Left cardiac atrium (tissue), 4 donors: Measurements from ENCODE around the gene PDRG1. TPM values are rescaled to one million over a fixed set of nuclear protein-coding genes. Genes with fewer than 3 reads are reported as not detected.
A peak's percentile ranks its signal among the peaks of the same experiment; 100 is the strongest.

ENCODE experiments used
- ATAC-seq, 2 donors: fragments of 200-7000 bp; cut with Tn5 transposase; one replicate each; pipeline ENCODE4 v1.9.1; 2020; ENCODE audit warnings: mild to moderate bottlenecking in 2 of 2, moderate library complexity in 2 of 2
- DNase-seq: peaks from one replicate; pipeline ENCODE4 v3.0.0-alpha.2; 2020
- intact Hi-C, 2 donors: fragments of 100-400 bp; cut with DNase I; formaldehyde crosslinking; loops; one replicate each; pipeline versions ENCODE4 v1.14.1 to v1.15.1; 2022 to 2023
- total RNA-seq, 2 donors: library from RNA; stranded (reverse); fragmentation: NEBNext Ultra II Directional; extraction: Animal tissue kit (Norgen Biotek cat#: 25700); gene quantifications; one replicate each; pipeline ENCODE4 v1.2.1, GENCODE V29; 2021
- donor health status: DM: no; HTN: yes; CAD: no.
- donor health status: DM: no; HTN: yes; CAD: no; lungs with severe emphysema.
- donor health status: DM: yes; HTN: yes; CAD: no.
- donor health status: Dilated cardiomyopathy.

Gene PDRG1
- total RNA-seq, 2 donors from 2014 or later, result 8.8 to 9.6 TPM

- ATAC-seq (peak; percentile 94 to 95), DNase-seq (peak; percentile 79)
- intact Hi-C loops, result no loop called here
Measured at GRCh38 chr20:31968291-31969126, 16.7 kb upstream of the PDRG1 start.

DNA sequence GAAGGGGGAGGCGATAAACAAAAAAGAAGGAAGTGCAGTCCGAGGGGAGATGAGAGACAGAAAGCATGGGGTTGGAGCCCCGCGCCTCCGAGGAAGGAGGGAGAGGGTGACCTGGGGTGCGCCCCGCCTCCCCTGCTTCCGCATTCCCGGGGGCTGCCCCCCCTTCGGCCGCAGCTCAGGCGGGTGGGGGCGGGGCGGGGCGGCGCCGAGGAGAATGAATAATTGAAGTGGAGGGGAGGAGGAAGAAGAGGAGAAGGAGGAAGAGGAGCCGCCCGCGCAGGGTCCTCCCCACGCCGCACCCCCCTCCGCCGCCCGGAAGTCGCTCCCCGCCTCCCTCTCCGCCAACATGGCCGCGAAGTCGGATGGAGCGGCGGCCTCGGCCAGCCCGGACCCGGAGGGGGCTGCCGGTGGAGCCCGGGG is 16.0 kb upstream of the PDRG1 start, which contains the start of gene XKR7:
Gene XKR7 (plus strand): TSS at position 322 of the 420 bp plus-strand sequence. CDS start 25 bp downstream, at position 347.
- intact Hi-C loops, result no loop called here
- no peak for DNase-seq
- ATAC-seq, result no peak

DNA sequence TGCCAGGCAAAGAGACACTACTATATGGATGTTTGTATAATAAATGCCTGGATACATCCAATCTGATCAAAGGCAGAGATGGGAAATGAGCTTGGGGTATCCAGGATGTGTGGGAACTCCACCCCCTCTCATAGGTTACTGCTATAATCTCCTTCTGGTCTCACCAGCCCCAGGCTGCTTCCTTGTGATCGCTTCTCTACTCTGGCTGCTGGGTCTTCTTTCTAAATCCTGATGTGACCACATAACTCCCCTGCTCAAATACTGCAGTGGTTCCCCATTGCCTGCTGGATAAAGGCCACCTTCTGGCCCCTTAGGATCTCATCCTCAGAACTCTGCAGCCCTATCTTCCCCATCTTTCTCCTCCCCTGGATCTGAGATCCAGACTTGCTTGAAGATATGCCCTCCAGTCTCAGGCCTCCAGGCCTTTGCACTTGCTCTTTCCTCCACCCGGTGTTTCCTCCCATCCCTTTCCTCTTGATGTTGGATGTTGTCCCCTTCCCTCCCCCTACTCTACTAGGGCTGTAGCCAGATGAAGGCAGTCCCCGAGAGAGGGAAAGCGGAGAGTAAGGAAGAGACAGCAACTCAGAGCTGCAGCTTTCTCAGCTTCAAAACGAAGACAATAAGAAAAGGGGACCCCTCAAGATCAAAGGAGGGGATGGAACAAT is 15.3 kb upstream of the PDRG1 start:
- DNase-seq, result no peak
- no peak for ATAC-seq
- intact Hi-C loops, result no loop called here

DNA sequence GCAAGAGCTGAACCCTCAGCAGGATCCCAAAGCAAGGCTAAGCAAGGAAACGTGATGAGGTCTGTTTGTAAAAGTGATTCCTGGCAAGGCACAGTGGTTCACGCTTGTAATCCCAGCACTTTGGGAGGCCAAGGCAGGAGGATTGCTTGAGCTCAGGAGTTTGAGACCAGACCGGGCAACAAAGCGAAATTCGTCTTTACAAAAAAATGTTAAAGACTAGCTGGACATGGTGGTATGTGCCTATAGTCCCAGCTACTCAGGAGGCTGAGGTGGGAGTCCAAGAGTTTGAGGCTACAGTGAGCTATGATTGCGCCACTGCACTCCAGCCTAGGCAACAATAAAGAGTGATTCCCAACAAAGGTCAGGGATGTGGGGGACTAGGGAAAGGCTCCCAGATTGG is 12.0 kb upstream of the PDRG1 start:
- intact Hi-C loops, result no loop called here

GRCh38 chr20:31962761-31963160 is 10.9 kb upstream of the PDRG1 start:
- no peak for ATAC-seq
- intact Hi-C loops, result no loop called here
- no peak for DNase-seq

More for the DNA sequence above, 12.0 kb upstream of the PDRG1 start:
- ATAC-seq (no peak), DNase-seq (no peak)

DNA sequence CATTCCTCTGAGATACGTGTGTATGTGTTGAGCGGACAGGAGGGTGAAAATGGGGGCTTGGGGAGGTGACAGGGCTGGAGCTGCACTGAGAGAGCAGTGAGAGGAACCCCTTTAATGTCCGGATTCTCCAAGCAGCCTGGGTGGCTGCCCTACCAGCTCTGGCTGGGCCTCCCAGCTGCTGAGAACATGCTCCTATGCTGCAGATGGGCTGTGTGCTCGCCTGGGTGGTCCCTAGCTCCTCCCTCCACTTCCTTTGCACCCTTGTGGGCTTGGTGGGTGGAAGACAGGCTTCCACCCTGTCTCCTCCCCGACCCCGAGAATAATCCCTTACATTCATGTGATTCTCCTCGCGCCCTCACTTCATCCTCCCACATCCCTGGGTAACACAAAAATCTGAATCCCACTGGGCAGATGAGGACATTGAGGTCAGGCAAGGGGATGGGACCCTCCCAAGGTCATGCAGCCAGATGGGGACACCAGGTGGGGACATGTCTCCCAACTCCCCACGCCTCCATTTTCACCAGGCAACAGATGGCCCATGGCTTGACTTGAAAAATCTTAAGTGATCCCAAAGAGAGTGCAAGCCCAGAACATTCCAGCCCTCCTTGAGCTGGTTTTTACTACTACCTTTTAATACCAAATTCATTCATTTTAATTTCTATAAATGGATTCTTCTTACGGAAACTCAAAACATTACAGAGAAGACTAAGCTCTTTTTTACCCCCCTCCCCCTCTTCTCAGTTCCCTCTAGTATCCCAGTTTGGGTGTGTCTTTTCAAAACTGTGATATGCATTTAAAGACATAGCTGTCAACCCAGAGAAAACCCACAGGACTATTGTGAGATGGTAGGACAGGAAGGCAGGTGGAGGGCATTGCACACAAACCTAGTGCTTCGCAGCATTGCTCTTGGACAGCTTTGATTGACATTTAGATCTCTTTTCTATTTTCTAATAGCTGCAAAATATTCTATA is 5.0 kb upstream of the PDRG1 start:
- DNase-seq (no peak), ATAC-seq (no peak)
- intact Hi-C loops, result no loop called here

GRCh38 chr20:31954500-31954899 is 2.7 kb upstream of the PDRG1 start:
- ATAC-seq (no peak), DNase-seq (no peak)
- intact Hi-C loops, result loop anchor here in 1 of 2 donors (5.0 kb wide), 1 partner anchor 102 kb away; no protein-coding TSS in a partner anchor

- intact Hi-C loops, result loop anchor here (2.0 to 5.0 kb wide), 2 partner anchors 101 kb away; no protein-coding TSS in a partner anchor
- DNase-seq (no peak), ATAC-seq (no peak)
Measured at GRCh38 chr20:31953556-31954148, 1.8 kb upstream of the PDRG1 start.

DNA sequence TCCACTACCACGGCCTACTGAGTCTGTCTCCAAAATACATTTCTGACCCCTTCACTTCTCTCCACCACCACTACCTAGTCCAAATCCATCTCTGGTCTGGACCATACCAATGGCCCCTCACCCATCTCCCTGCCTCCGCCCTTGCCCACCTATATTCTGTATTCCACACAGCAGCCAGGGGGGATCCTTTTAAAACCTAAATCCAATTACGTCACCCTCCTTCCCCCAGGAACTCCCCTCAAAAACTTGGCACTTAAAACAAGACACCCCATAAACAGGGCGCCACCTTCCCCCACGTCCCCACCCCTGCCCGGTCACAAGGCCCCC is 680 bp downstream of the PDRG1 start:
- intact Hi-C loops, result loop anchor here in 1 of 2 donors (5.0 kb wide), 1 partner anchor 99 kb away; no protein-coding TSS in a partner anchor

DNA sequence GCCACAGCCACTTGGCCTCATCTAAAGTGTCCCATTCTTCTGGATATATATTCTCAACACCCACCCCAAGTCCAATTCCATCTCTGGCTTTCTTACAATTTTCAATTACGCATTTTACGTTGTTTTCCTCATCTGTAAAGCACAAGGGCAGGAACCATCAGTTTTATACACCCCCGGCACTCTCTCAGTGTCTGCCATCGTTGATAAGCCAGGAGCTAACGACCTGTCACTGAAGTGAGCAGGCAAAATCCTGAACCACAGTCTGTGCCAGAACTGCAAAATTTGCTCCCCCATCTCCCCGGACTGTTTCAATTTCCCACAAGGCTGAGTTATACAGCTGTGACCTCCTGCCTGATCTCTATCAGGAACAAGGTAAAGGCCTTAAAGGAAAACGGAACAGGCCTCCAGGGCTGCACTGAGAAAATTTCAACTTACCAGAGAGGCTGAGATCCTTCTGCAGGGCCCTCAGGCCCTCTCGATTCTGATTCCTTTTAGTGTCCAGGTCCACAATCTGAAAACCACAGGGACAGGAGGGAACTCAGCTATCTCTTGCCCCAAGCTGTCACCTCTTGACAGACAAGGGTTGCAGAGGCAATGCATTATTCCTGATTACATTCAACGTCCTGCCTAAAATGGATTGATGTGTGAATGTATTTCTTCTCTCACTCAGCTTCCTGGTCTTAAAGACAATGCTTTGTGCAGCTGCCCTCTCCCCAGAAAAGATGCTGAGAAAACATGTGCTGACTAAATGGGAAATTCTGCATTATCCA is 1.8 kb downstream of the PDRG1 start:
- DNase-seq, result no peak
- no peak for ATAC-seq
- intact Hi-C loops, result loop anchor here in 1 of 2 donors (5.0 kb wide), 1 partner anchor 98 kb away; no protein-coding TSS in a partner anchor

More for the DNA sequence above, 680 bp downstream of the PDRG1 start:
- DNase-seq (no peak), ATAC-seq (no peak)

- intact Hi-C loops, result no loop called here
- no peak for ATAC-seq
Measured at GRCh38 chr20:31948008-31948407, 3.8 kb downstream of the PDRG1 start.

DNA sequence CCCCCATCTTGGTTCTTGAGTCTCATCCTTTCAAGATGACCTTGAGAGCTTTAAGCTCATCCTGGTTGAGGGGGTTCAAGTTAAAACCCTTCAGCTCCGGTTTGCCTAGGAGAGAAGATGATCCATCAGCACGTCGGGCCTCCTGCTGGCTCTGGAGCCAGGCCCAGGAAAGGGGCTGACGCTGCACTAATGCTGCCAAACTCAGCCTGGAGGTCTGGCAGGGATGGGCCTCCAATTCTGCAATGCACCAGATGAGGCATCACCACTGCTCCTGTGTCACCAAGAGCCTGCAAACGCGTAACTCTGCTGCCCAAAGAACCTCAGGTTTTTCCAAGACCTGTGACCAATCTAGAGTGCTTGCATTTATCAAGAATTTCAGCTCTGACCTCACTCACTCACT is 6.1 kb downstream of the PDRG1 start:
- intact Hi-C loops, result no loop called here
- ATAC-seq, result no peak

More at GRCh38 chr20:31948008-31948407, 3.8 kb downstream of the PDRG1 start:
- DNase-seq, result no peak

DNA sequence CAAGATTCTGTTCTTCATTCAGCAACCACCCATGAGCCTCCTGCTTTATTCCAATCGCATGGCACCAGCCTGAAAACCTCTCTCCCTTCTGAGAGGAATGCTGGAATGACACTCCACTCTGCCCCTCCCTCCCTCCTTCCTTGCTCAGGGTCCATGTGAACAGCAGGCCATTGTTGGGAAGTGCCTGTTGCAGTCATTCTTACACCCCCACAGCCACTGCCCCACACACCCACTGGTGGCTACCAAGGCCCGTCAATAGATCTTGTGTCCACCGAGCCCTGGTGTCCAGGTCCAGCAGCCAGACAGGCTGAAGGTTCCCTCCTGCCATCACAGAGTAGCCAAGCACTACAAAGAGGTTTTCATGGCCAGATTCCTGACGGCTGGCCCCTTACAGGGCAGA is 6.5 kb downstream of the PDRG1 start:
- ATAC-seq (no peak), DNase-seq (no peak)
- intact Hi-C loops, result no loop called here

More for the DNA sequence above, 6.1 kb downstream of the PDRG1 start:
- no peak for DNase-seq

GRCh38 chr20:31943052-31943471 is 8.8 kb downstream of the PDRG1 start:
- DNase-seq (peak; percentile 32), ATAC-seq (peak; percentile 64 to 92)
- intact Hi-C loops, result no loop called here

DNA sequence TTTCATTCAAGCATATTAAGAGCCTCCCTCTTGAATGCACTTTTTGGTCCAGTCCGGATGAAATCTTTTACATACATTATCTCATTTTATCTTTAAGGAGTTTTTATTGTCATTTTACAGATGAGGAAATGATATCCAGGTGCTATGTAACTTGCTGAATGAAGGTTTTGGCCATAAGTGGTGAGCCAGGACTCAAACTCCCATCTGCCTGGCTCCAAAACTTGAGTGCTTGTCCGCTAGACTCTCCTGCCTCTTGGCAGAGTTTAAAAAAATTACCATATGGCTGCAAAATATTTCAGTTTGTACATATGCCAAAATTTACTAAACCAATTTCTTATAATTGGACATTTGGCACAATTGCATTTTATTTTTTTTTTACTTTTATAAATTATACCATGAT is 12.2 kb downstream of the PDRG1 start:
- intact Hi-C loops, result no loop called here
- no peak for DNase-seq
- ATAC-seq, result no peak

DNA sequence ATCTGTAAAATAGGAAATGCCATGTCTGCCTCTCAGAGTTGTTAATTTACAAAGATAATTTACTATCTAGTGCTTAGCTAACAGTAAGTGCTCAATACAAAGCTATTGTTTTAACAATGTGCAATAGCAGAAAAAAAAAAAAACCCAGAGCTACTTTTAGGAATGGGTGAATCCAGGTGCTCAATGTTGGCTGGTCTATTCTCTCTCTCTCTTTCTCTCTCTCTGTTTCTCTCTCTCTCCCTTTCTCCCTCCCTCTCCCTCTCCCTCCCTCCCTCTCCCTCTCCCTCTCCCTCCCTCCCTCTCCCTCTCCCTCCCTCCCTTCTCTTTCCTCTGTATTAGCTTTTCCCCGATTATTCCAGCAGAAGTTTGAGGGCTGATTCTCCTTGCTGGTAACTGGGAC is 14.0 kb downstream of the PDRG1 start:
- DNase-seq (no peak), ATAC-seq (no peak)
- intact Hi-C loops, result no loop called here

DNA sequence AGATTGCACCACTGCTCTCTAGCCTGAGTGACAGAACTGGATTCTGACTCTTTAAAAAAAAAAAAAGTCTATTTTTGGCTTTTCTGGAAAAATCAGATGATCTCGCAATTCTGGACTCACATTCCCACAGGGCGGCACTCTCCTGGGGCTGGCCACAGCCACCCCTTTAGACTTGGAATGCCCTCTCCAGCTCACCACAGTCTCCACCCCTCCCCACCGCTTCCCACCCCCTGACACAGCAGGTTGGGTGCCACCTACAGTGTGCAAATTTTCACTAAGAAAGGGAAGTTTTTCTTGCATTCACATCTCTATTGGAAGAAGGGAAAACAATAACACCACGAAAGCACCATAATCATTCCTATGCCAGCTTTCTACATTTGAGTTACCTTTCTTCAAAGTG is 15.4 kb downstream of the PDRG1 start:
- intact Hi-C loops, result no loop called here
- no peak for ATAC-seq
- DNase-seq, result no peak
